IPS-NIHi11 (cell line): ENCODE data around the gene PTK6.
A peak's percentile ranks its signal among the peaks of the same experiment; 100 is the strongest.

Source experiments
- DNase-seq: peaks from one replicate; pipeline ENCODE4 v3.0.0; 2012; ENCODE audit warnings: mixed read lengths, low spot score

Gene PTK6

GRCh38 chr20:63508072-63508768, 29.0 kb downstream of the PTK6 start:
- no peak for DNase-seq

GRCh38 chr20:63507083-63507743, 30.0 kb downstream of the PTK6 start:
- DNase-seq, result no peak

GRCh38 chr20:63505723-63506122, 31.5 kb downstream of the PTK6 start:
- no peak for DNase-seq

GRCh38 chr20:63505281-63505680, 31.9 kb downstream of the PTK6 start:
- no peak for DNase-seq

GRCh38 chr20:63504642-63505041, 32.5 kb downstream of the PTK6 start:
- DNase-seq, result no peak

GRCh38 chr20:63503524-63503923, 33.7 kb downstream of the PTK6 start:
- peak; percentile 6 for DNase-seq

- peak; percentile 30 for DNase-seq
Observed at GRCh38 chr20:63502671-63503172, 34.5 kb downstream of the PTK6 start.

- DNase-seq, result peak; percentile 89
Observed at GRCh38 chr20:63501818-63502670, 35.1 kb downstream of the PTK6 start.

GRCh38 chr20:63500902-63501817, 36.0 kb downstream of the PTK6 start:
- no peak for DNase-seq

- peak; percentile 8 for DNase-seq
Observed at GRCh38 chr20:63500151-63500901, 36.9 kb downstream of the PTK6 start.

- DNase-seq, result peak; percentile 75
Observed at GRCh38 chr20:63499338-63499969, 37.7 kb downstream of the PTK6 start.

GRCh38 chr20:63498960-63499337, 38.2 kb downstream of the PTK6 start, which contains the start of gene EEF1A2:
Gene EEF1A2 (minus strand): TSS chr20:63499083. CDS start chr20:63497763, 1,320 bp downstream.
- peak; percentile 64 for DNase-seq

- peak; percentile 69 for DNase-seq
Observed at GRCh38 chr20:63497946-63498935, 38.9 kb downstream of the PTK6 start.

- DNase-seq, result peak; percentile 8
Observed at GRCh38 chr20:63497138-63497945, 39.8 kb downstream of the PTK6 start.

- DNase-seq, result no peak
Observed at GRCh38 chr20:63496596-63497120, 40.5 kb downstream of the PTK6 start.

GRCh38 chr20:63495741-63496595, 41.2 kb downstream of the PTK6 start:
- DNase-seq, result peak; percentile 93
